Measurements from ENCODE around the gene UBR4. TPM values are rescaled to one million over a fixed set of nuclear protein-coding genes. Genes with fewer than 3 reads are reported as not detected.
"Not testable (repeated sequence)": the region's sequence is repeated elsewhere in the genome, so short reads cannot be mapped to it uniquely, and the experiment has no call there.

UBR4 gene
- total RNA-seq, 1 donor from 2014 or later, result 223 TPM

DNA sequence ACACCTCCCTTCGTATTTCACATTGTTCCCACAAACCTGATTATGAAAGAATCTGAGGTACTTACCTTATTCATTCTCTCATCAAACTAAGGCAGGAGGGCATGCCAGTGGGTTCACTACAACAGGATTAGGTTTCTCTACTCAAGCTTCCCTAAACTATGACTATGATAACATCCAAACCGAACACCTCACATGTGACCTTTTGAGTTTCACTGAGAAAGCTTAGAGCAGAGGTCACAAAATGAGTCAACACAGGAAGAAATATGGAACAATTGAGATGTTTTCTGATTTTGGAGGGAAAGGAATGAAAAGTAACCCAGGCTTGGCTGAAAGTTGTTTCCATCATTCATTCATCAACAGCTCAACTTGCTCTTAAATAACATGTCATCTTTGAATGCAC is 24.1 kb downstream of the UBR4 start:
- Mint-ChIP-seq H3K4me1 (ENCODE audit: unreplicated experiment) (peaks cover 5% of the 10 kb centered on the region), H3K27me3 (ENCODE audit: unreplicated experiment) (peaks cover 3% of the 10 kb centered on the region)

DNA sequence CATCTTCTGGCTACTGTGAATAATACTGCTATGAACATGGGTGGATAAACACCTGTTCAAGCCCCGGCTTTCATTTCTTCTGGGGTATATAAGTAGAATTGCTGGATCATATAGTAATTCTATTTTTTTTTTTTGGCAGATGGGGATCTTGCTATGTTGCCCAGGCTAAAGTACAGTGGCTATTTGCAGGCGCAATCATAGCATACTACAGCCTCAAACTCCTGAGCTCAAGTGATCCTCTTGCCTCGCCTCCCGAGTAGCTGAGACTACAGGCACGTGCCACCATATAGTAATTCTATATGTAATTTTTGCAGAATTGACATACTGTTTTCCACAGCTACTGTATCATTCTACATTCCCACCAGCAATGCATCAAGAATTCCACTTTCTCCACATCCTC is 27.8 kb downstream of the UBR4 start:
- no peak for DNase-seq (ENCODE audit: low spot score)
- H3K9me3 Mint-ChIP-seq (ENCODE audit: unreplicated experiment), result no peaks in the 10 kb centered on the region
- peaks cover 58% of the 10 kb centered on the region for H3K36me3 Mint-ChIP-seq (ENCODE audit: low read depth, unreplicated experiment)
- H3K4me1 Mint-ChIP-seq (ENCODE audit: unreplicated experiment), result peaks cover 16% of the 10 kb centered on the region
- no peak overlapping the region for H3K4me3 Mint-ChIP-seq (ENCODE audit: unreplicated experiment)
- TF ChIP-seq, protein P1, sequence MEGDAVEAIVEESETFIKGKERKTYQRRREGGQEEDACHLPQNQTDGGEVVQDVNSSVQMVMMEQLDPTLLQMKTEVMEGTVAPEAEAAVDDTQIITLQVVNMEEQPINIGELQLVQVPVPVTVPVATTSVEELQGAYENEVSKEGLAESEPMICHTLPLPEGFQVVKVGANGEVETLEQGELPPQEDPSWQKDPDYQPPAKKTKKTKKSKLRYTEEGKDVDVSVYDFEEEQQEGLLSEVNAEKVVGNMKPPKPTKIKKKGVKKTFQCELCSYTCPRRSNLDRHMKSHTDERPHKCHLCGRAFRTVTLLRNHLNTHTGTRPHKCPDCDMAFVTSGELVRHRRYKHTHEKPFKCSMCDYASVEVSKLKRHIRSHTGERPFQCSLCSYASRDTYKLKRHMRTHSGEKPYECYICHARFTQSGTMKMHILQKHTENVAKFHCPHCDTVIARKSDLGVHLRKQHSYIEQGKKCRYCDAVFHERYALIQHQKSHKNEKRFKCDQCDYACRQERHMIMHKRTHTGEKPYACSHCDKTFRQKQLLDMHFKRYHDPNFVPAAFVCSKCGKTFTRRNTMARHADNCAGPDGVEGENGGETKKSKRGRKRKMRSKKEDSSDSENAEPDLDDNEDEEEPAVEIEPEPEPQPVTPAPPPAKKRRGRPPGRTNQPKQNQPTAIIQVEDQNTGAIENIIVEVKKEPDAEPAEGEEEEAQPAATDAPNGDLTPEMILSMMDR (IDR thresholded peaks at IDR 0.05; ENCODE audit: unreplicated experiment), result no peak
- H3K27me3 Mint-ChIP-seq (ENCODE audit: unreplicated experiment), result peaks cover 5% of the 10 kb centered on the region
- H3K27ac Mint-ChIP-seq (ENCODE audit: unreplicated experiment), result no peak overlapping the region

More for the DNA sequence above, 24.1 kb downstream of the UBR4 start:
- peaks cover 59% of the 10 kb centered on the region for H3K36me3 Mint-ChIP-seq (ENCODE audit: low read depth, unreplicated experiment)
- H3K27ac Mint-ChIP-seq (ENCODE audit: unreplicated experiment), result no peak overlapping the region
- no peak for DNase-seq (ENCODE audit: low spot score)
- no peaks in the 10 kb centered on the region for H3K9me3 Mint-ChIP-seq (ENCODE audit: unreplicated experiment)
- TF ChIP-seq, protein P1 (IDR thresholded peaks at IDR 0.05; ENCODE audit: unreplicated experiment), result no peak
- peak overlapping the region; percentile 1 for H3K4me3 Mint-ChIP-seq (ENCODE audit: unreplicated experiment)

DNA sequence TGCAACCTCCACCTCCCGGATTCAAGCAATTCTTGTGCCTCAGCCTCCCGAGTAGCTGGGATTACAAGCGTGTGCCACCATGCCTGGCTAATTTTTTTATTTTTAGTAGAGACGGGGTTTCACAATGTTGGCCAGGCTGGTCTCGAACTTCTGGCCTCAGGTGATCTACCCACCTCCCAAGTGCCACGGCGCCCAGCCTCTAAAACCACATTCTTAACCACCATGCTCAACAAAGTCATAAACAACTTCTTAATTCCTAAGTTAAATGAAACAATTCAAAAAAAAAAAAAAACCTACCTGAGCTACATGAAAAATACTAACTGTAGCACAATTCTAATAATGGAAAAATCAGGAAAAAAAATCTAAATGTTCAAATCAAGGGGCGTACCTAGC is 29.8 kb downstream of the UBR4 start:
- H3K9me3 Mint-ChIP-seq (ENCODE audit: unreplicated experiment); H3K4me3 Mint-ChIP-seq (ENCODE audit: unreplicated experiment); H3K27me3 Mint-ChIP-seq (ENCODE audit: unreplicated experiment); DNase-seq (ENCODE audit: low spot score): not testable (repeated sequence)
- Mint-ChIP-seq H3K27ac (ENCODE audit: unreplicated experiment) (peak overlapping the region; percentile 78), H3K4me1 (ENCODE audit: unreplicated experiment) (peaks cover 16% of the 10 kb centered on the region), H3K36me3 (ENCODE audit: low read depth, unreplicated experiment) (peaks cover 52% of the 10 kb centered on the region)

DNA sequence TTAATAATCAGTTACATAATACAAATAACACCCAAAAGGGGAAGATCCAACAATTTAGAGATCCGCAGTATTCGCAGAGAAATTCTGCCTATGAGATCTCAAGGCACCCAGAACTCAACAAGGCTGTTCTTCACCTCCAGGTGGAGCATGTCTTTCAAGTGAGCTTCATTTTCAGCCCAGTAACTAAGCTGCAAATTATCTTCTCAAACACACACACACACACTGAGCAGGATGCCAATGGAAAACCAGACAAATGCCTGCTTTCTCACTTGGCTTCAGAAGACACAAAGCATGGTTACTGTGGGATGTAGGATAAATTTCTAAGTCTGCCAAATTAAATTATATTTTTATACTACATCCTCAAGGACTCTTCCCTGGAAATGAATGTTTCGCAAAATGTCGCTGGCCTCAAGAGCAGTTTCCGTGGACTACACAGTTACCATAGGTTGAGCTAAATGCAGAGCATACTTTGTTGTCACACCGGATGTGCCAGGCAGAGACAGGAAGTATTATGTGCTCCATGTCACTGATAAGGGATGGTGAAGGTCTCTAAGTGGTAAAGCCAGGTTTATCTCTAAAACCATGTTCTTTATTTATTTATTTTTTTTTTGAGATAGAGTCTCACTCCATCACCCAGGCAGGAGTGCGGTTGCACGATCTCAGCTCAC is 30.3 kb downstream of the UBR4 start:
- peak overlapping the region; percentile 93 for H3K27ac Mint-ChIP-seq (ENCODE audit: unreplicated experiment)
- TF ChIP-seq, protein P1 (IDR thresholded peaks at IDR 0.05; ENCODE audit: unreplicated experiment), result peak; percentile 16
- H3K36me3 Mint-ChIP-seq (ENCODE audit: low read depth, unreplicated experiment), result peaks cover 51% of the 10 kb centered on the region
- H3K9me3 Mint-ChIP-seq (ENCODE audit: unreplicated experiment), result no peaks in the 10 kb centered on the region
- H3K4me3 Mint-ChIP-seq (ENCODE audit: unreplicated experiment), result no peak overlapping the region
- peak; percentile 20 for DNase-seq (ENCODE audit: low spot score)
- H3K27me3 Mint-ChIP-seq (ENCODE audit: unreplicated experiment), result peaks cover 6% of the 10 kb centered on the region
- H3K4me1 Mint-ChIP-seq (ENCODE audit: unreplicated experiment), result peaks cover 16% of the 10 kb centered on the region

DNA sequence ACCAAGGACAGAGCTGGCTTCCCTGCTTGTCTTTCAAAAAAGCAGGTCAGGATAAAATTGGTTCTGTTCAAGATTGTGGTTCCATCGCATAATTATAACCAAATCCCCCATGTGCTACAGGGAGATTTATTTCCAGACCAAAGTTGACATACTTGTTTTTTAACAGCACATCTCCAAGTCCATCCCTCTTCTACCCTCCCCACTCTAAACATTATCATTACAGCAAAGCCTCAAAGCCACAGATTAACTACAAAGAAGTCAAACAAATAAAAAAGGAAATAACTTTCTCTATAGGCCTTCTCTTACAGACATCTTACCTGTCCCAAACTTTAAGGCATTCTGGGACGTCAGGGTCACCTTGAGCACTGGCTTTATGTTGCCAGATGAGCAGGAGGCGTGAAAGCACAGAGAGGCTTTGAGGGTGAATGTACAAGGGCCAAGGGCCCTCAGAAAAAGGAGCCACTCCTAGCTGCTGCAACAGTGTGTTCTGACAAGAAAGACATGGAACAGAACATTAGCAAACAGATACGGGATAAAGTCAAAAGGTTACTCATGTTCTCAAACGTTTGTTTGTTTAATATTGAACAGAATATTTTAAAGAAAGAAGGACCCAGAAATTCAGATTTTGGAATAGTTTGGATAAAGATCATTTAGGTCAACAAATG is 31.2 kb downstream of the UBR4 start:
- no peak for DNase-seq (ENCODE audit: low spot score)
- Mint-ChIP-seq H3K9me3 (ENCODE audit: unreplicated experiment) (no peaks in the 10 kb centered on the region), H3K4me1 (ENCODE audit: unreplicated experiment) (peaks cover 16% of the 10 kb centered on the region), H3K36me3 (ENCODE audit: low read depth, unreplicated experiment) (peaks cover 51% of the 10 kb centered on the region), H3K27me3 (ENCODE audit: unreplicated experiment) (peaks cover 6% of the 10 kb centered on the region), H3K27ac (ENCODE audit: unreplicated experiment) (peak overlapping the region; percentile 27), H3K4me3 (ENCODE audit: unreplicated experiment) (peak overlapping the region; percentile 1)
- TF ChIP-seq, protein P1 (IDR thresholded peaks at IDR 0.05; ENCODE audit: unreplicated experiment), result no peak

Measured in endothelial cell (in vitro differentiated cells).